HEK293 (cell line): Measurements from ENCODE around the gene PCSK9.

Experiments
- RBAK ChIP-seq: fragments of 450-650 bp; formaldehyde crosslinking; IDR thresholded peaks from 2 replicates; pipeline ENCODE4 v1.5.1; 2016; ENCODE audit warnings: missing biosample characterization, missing genetic modification characterization
- TCF7L2 ChIP-seq: IDR thresholded peaks from 2 replicates; pipeline ENCODE4 v1.6.1; 2011; ENCODE audit warnings: low read depth, mild to moderate bottlenecking, inconsistent platforms, low read length, moderate library complexity, borderline replicate concordance
- YY2 ChIP-seq: fragments of 450-650 bp; formaldehyde crosslinking; IDR thresholded peaks from 2 replicates; pipeline ENCODE4 v1.5.1; 2016; ENCODE audit warnings: missing biosample characterization, missing genetic modification characterization
- ZBTB7A ChIP-seq: fragments of 450-650 bp; formaldehyde crosslinking; IDR thresholded peaks from 2 replicates; pipeline ENCODE4 v1.5.1; 2016; ENCODE audit warnings: low read depth, missing biosample characterization, missing genetic modification characterization
- ZNF211 ChIP-seq: fragments of 450-650 bp; formaldehyde crosslinking; IDR thresholded peaks from 2 replicates; pipeline ENCODE4 v1.5.1; 2016; ENCODE audit warnings: low read depth, missing biosample characterization, missing genetic modification characterization
- ZNF510 ChIP-seq: fragments of 450-650 bp; formaldehyde crosslinking; IDR thresholded peaks from 2 replicates; pipeline ENCODE4 v1.5.1; 2018; ENCODE audit warnings: mild to moderate bottlenecking, missing genetic modification characterization, missing biosample characterization; ENCODE audit not compliant: insufficient replicate concordance
- ZNF701 ChIP-seq: fragments of 450-650 bp; formaldehyde crosslinking; IDR thresholded peaks from 2 replicates; pipeline ENCODE4 v1.5.1; 2016; ENCODE audit warnings: missing biosample characterization, missing genetic modification characterization
- ZNF76 ChIP-seq: fragments of 450-650 bp; formaldehyde crosslinking; IDR thresholded peaks from 2 replicates; pipeline ENCODE4; 2016; ENCODE audit warnings: low read depth, missing biosample characterization, missing genetic modification characterization, borderline replicate concordance
- TF ChIP-seq, protein P1 (sequence below): fragments of 450-650 bp; formaldehyde crosslinking; IDR thresholded peaks from 2 replicates; pipeline ENCODE4 v1.5.1; 2016; ENCODE audit warnings: missing biosample characterization, missing genetic modification characterization
- TF ChIP-seq, protein P2 (sequence below): fragments of 450-650 bp; formaldehyde crosslinking; IDR thresholded peaks from 2 replicates; pipeline ENCODE4 v1.5.1; 2016; ENCODE audit warnings: missing biosample characterization, missing genetic modification characterization

DNA sequence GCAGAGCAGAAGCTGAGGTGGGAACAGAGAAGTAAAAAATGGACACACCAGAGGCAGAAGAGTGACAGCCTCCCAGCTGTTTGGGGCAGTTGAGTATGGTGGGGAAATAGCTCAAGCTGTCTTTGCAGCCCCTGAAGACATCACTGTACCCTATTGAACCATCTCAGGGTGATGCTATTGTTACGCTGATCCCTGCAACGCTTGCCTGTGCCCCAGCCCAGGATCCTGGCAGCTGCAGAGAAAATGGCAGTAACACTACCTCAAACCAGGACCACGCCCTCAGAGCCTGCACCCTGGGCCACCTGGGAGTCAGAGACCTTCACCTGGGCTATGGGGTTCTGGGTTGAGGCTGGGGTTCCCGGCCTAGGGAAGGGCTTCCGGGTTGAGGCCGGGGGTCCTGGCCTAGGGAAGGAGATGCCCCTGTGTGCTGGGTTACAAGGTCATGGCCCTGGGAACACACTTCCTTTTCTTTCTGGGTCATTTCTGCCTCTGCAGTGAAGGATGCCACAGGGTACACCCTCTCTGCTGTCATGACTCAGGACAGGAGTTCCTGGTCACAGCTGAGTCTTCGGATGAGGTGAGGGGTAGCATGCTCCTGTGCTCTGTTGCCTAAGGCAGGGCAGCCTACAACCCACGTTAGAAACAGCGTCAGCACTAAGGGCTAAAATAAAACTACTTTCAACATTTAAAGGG lies 29.0 kb upstream of the PCSK9 start:
- TF ChIP-seq TCF7L2 (no peak), ZNF211 (no peak), ZNF510 (no peak), ZBTB7A (tag by site-specific recombination) (no peak), ZNF701 (tag by site-specific recombination) (no peak), RBAK (tag by site-specific recombination) (no peak), ZNF76 (tag by site-specific recombination) (no peak), YY2 (tag by site-specific recombination) (no peak)
- TF ChIP-seq, protein P1, sequence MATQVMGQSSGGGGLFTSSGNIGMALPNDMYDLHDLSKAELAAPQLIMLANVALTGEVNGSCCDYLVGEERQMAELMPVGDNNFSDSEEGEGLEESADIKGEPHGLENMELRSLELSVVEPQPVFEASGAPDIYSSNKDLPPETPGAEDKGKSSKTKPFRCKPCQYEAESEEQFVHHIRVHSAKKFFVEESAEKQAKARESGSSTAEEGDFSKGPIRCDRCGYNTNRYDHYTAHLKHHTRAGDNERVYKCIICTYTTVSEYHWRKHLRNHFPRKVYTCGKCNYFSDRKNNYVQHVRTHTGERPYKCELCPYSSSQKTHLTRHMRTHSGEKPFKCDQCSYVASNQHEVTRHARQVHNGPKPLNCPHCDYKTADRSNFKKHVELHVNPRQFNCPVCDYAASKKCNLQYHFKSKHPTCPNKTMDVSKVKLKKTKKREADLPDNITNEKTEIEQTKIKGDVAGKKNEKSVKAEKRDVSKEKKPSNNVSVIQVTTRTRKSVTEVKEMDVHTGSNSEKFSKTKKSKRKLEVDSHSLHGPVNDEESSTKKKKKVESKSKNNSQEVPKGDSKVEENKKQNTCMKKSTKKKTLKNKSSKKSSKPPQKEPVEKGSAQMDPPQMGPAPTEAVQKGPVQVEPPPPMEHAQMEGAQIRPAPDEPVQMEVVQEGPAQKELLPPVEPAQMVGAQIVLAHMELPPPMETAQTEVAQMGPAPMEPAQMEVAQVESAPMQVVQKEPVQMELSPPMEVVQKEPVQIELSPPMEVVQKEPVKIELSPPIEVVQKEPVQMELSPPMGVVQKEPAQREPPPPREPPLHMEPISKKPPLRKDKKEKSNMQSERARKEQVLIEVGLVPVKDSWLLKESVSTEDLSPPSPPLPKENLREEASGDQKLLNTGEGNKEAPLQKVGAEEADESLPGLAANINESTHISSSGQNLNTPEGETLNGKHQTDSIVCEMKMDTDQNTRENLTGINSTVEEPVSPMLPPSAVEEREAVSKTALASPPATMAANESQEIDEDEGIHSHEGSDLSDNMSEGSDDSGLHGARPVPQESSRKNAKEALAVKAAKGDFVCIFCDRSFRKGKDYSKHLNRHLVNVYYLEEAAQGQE: no peak
- TF ChIP-seq, protein P2, sequence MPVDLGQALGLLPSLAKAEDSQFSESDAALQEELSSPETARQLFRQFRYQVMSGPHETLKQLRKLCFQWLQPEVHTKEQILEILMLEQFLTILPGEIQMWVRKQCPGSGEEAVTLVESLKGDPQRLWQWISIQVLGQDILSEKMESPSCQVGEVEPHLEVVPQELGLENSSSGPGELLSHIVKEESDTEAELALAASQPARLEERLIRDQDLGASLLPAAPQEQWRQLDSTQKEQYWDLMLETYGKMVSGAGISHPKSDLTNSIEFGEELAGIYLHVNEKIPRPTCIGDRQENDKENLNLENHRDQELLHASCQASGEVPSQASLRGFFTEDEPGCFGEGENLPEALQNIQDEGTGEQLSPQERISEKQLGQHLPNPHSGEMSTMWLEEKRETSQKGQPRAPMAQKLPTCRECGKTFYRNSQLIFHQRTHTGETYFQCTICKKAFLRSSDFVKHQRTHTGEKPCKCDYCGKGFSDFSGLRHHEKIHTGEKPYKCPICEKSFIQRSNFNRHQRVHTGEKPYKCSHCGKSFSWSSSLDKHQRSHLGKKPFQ (tag by site-specific recombination): no peak
